ENCODE data around the gene TEC. TPM values are rescaled to one million over a fixed set of nuclear protein-coding genes. Genes with fewer than 3 reads are reported as not detected.

TEC gene
- total RNA-seq, 1 donor from 2014 or later, result not detected

- Histone ChIP-seq H3K79me2 (ENCODE audit: low read depth) (no peaks in the 10 kb centered on the region), H3K4me2 (no peak overlapping the region), H3K4me1 (no peaks in the 10 kb centered on the region), H3K36me3 (no peaks in the 10 kb centered on the region), H2AFZ (replicated peaks) (no peak overlapping the region), H3F3A (ENCODE audit: low read depth) (no peaks in the 10 kb centered on the region), H4K20me1 (ENCODE audit: low read depth) (no peaks in the 10 kb centered on the region), H3K9ac (no peak overlapping the region), H3K9me3 (ENCODE audit: low read depth) (no peaks in the 10 kb centered on the region), H3K27me3 (no peaks in the 10 kb centered on the region), H3K27ac (no peak overlapping the region), H3K4me3 (no peak overlapping the region)
- H3K36me3 Mint-ChIP-seq, result no peaks in the 10 kb centered on the region
- TF ChIP-seq CTCF (IDR thresholded peaks at IDR 0.05), result no peak
- TF ChIP-seq EZH2 (IDR thresholded peaks at IDR 0.05), result no peak
- no peak for TF ChIP-seq EZH2phosphoT487 (IDR thresholded peaks at IDR 0.05)
- H3K9me3 Mint-ChIP-seq, result no peaks in the 10 kb centered on the region
- no peak overlapping the region for H3K27ac Mint-ChIP-seq
- no peaks in the 10 kb centered on the region for H3K4me1 Mint-ChIP-seq
- DNase-seq (ENCODE audit: low spot score), result no peak
- H3K4me3 Mint-ChIP-seq, result no peak overlapping the region
- no peaks in the 10 kb centered on the region for H3K27me3 Mint-ChIP-seq (ENCODE audit: insufficient read depth, low read depth)
Observed at GRCh38 chr4:48194971-48195370, 74.7 kb downstream of the TEC start.

- TF ChIP-seq EZH2 (IDR thresholded peaks at IDR 0.05) (no peak), EZH2phosphoT487 (IDR thresholded peaks at IDR 0.05) (no peak), CTCF (IDR thresholded peaks at IDR 0.05) (no peak)
- Mint-ChIP-seq H3K4me3 (no peak overlapping the region), H3K9me3 (no peaks in the 10 kb centered on the region), H3K4me1 (no peaks in the 10 kb centered on the region), H3K36me3 (no peaks in the 10 kb centered on the region), H3K27me3 (ENCODE audit: insufficient read depth, low read depth) (no peaks in the 10 kb centered on the region), H3K27ac (no peak overlapping the region)
- no peak for DNase-seq (ENCODE audit: low spot score)
- H3K36me3 ChIP-seq, result no peaks in the 10 kb centered on the region
- no peaks in the 10 kb centered on the region for H3K4me1 ChIP-seq
- no peaks in the 10 kb centered on the region for H4K20me1 ChIP-seq (ENCODE audit: low read depth)
- H3K4me3 ChIP-seq, result no peak overlapping the region
- no peaks in the 10 kb centered on the region for H3F3A ChIP-seq (ENCODE audit: low read depth)
- no peak overlapping the region for H2AFZ ChIP-seq (replicated peaks)
- H3K27ac ChIP-seq, result no peak overlapping the region
- no peaks in the 10 kb centered on the region for H3K27me3 ChIP-seq
- no peaks in the 10 kb centered on the region for H3K9me3 ChIP-seq (ENCODE audit: low read depth)
- H3K79me2 ChIP-seq (ENCODE audit: low read depth), result no peaks in the 10 kb centered on the region
- H3K4me2 ChIP-seq, result no peak overlapping the region
- H3K9ac ChIP-seq, result no peak overlapping the region
Observed at GRCh38 chr4:48193921-48194468, 75.6 kb downstream of the TEC start.

- no peaks in the 10 kb centered on the region for H3K4me1 Mint-ChIP-seq
- Histone ChIP-seq H3K9ac (no peak overlapping the region), H3K4me1 (no peaks in the 10 kb centered on the region), H3K4me2 (no peak overlapping the region), H4K20me1 (ENCODE audit: low read depth) (no peaks in the 10 kb centered on the region), H3K27me3 (no peaks in the 10 kb centered on the region), H3K79me2 (ENCODE audit: low read depth) (no peaks in the 10 kb centered on the region), H3K27ac (no peak overlapping the region), H3K9me3 (ENCODE audit: low read depth) (no peaks in the 10 kb centered on the region), H3F3A (ENCODE audit: low read depth) (no peaks in the 10 kb centered on the region), H3K36me3 (no peaks in the 10 kb centered on the region), H3K4me3 (no peak overlapping the region), H2AFZ (replicated peaks) (no peak overlapping the region)
- H3K27ac Mint-ChIP-seq, result no peak overlapping the region
- H3K9me3 Mint-ChIP-seq, result no peaks in the 10 kb centered on the region
- no peaks in the 10 kb centered on the region for H3K36me3 Mint-ChIP-seq
- H3K27me3 Mint-ChIP-seq (ENCODE audit: insufficient read depth, low read depth), result no peaks in the 10 kb centered on the region
- no peak for DNase-seq (ENCODE audit: low spot score)
- H3K4me3 Mint-ChIP-seq, result no peak overlapping the region
- TF ChIP-seq EZH2 (IDR thresholded peaks at IDR 0.05) (no peak), EZH2phosphoT487 (IDR thresholded peaks at IDR 0.05) (no peak), CTCF (IDR thresholded peaks at IDR 0.05) (no peak)
Observed at GRCh38 chr4:48193096-48193836, 76.4 kb downstream of the TEC start.

Measured in neural progenitor cell (in vitro differentiated cells).